Stimulated activated CD4-positive, alpha-beta T cell treated with anti-CD3 and anti-CD28 coated beads, Interleukin-1b, Interleukin-23, amount 100 ng/mL, for 1 hour (primary cell): Measurements from ENCODE around the gene S100A1.
"Not testable (repeated sequence)": the region's sequence is repeated elsewhere in the genome, so short reads cannot be mapped to it uniquely, and the experiment has no call there.

ENCODE experiments used
- DNase-seq, 2 donors: peaks; one replicate each; pipeline ENCODE4 v3.0.0-alpha.2; 2020; ENCODE audit warnings: low read depth in 2 of 2

S100A1 gene

DNA sequence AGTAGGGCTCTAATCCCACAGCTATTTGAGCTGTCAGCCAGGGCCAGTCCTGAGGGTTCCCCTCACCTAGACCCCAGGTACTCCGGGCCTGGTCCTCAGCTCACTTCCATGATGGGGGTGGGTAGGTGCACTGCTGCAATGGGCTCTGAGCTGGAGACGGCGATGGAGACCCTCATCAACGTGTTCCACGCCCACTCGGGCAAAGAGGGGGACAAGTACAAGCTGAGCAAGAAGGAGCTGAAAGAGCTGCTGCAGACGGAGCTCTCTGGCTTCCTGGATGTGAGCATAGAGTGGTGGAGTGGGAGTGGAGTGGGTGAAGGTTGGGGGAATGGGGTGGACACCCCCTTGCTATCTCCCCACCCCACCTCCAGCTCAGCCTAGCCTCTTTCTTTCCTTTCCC lies 2.1 kb downstream of the S100A1 start:
- no peak for DNase-seq

DNA sequence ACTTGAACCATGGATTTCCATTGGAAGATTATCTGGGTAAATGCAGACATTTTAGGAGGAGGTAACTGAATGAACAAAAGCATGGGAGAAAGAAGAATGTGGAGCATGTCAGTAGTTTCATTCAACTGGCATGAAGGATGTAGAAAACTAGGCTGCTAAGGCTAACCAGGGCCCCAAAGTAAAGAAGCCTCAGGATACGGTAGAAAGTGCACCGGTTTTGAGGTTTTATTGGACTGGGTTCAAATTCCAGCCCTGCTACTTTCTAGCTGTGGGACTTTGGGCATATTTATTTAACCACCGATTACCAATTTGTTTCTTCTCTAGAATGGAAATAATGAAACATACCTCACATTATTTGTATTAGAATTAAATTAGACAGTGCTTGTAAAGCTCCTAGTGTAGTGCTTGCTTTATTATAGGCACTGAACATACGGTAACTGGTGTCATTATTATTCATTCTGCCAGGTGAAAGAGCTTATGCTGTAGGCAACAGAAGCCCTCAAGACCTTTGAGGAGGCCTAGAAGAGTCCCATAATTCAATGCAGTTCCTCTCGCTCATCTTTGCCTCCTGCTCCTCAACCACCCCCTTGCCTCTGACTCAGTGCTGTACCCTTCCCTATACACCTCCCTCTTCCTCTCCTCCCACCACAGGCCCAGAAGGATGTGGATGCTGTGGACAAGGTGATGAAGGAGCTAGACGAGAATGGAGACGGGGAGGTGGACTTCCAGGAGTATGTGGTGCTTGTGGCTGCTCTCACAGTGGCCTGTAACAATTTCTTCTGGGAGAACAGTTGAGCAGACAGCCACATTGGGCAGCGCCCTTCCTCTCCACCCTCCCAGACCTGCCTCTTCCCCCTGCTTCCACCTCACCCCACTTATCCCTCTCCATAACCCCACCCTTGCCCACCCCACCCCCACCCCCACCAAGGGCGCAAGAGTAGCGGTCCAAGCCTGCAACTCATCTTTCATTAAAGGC lies 3.1 kb downstream of the S100A1 start:
- no peak for DNase-seq

DNA sequence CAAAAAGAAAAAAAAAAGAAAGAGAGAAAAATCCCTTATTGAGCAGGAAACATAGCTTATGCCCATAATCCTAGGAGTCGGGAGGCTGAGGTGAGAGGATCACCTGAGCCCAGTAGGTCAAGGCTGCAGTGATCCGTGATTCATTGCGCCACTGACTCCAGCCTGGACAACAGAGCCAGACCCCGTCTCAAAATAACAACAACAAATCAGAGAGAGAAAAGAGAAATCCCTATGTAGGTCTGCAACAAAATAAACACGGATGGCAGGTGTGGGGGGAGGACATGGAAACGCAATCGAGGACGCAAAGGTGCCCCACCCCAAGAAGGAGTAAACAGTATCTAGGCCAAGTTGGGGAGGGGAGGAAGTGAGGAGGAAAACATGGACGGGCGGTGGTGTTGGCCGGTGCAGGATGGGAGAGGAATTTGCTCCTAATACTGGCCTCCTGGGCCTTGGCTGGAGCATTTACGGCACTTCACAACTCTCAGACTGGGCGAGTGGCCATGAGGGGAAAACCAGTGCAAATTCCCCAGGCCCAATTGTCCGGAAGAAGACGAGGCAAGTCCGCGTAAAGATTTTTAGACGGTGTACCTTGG lies 5.0 kb downstream of the S100A1 start:
- no peak for DNase-seq

DNA sequence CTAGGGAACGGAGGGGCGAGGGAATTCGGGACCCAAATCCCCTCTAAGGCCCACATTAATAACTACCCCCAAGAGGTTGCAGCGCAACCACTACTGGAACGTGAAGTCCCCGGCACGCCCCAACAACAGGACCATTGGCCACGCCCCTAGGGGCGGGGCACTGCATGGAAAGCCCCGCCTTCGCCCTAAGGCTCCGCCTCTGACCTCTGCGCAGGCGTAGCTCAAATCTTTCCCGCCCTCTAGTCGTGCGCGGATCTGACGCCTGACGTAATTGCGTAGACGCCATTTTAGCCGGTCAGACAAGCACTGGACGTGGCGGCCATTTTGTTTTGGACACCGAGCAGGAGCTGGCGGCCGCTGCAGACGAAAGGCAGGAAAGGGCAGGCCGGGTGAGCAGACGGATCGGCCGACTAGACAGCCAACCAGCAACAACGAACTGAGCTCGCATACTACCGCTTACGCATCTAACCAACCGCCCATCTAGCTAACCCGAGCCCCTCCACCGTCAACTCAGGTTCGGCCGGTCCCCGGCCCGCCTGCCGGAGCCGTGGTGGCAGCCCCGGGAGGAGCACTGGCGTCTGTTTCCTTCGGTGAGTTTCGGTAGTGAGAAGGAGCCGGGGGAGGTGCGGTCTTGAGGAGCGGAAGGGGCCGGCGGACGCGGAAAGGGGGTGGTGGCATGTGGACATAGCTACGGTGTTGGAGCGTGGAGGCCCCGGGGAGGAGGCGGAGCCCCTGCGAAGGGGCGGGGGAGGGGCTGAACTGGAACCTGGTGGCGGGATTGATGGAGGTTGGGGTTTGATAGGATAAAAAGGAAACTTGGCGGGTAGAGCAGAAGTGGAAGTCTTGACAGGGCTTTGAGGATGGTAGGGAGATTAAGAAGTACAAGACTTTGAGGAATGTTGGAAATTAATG lies 5.8 kb downstream of the S100A1 start, which contains the start of gene CHTOP:
Gene CHTOP (plus strand): TSS at position 313 of the 912 bp plus-strand sequence. CDS start 2,523 bp downstream, outside the sequence.
- peak; percentile 94 to 95 for DNase-seq

DNA sequence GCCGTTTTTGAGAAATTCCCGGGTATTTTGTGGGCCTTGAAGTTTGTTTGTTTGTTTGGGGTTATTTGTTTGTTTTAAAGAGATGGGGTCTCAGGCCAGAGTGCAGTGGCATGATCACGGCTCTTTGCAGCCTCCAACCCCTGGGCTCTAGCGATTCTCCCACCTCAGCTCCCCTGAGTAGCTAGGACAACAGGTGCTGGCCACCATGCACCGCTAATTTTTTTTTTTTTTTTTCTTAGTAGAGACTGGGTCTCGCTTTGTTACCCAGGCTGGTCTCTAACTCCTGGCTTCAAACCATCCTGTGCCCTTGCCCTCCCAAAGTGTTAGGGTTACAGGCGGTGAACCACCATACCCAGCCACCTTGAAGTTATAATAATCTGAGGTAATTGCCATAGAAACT lies 7.6 kb downstream of the S100A1 start:
- DNase-seq = no peak

DNA sequence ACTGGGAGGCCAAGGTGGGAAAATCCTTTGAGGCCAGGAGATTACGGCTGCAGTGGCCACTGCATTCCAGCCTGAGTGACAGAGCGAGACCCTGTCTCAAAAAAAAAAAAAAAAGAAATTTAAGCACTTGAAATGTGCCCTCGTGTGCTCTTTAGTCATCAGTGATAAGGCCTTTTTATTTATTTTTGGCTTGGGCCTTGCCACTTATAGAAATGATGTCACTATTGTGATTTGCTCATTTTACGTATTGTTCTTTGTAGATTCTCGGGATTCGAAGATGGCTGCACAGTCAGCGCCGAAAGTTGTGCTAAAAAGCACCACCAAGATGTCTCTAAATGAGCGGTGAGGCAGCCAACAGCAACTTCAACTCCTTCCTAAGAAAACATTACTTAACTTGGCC lies 8.1 kb downstream of the S100A1 start:
- DNase-seq = no peak

DNA sequence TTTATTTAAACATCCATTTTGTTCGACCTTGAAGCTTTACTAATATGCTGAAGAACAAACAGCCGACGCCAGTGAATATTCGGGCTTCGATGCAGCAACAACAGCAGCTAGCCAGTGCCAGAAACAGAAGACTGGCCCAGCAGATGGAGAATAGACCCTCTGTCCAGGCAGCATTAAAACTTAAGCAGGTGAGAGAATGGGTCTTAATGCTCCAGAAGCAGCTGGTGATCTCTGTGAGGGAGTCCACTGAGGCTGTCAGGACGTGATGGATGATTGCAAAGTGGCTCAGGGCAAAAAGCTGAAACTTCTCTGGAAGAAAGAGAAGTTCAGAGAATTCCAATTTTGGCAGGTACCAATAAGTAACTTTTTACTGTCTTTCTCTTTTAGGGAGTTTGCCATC lies 10.0 kb downstream of the S100A1 start:
- no peak for DNase-seq

DNA sequence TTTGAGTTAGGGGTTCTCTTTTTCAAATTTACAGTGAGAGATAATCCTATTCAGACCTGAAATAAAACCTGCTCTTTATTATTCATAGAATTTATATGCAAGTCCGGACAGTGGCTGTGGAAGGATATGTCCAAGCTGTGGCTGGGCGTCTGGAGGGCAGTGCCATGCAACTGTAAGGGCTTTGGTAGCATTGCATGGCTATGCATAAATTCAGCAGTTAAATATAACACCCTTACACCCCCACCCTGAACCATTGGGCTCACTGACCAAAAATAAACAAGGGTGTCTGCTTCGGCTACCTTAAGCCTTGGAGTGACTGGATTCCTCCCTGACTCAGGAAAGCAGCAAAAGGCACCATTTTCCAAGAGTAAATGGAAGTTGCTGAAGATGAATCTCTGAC lies 11.0 kb downstream of the S100A1 start:
- DNase-seq = no peak

DNA sequence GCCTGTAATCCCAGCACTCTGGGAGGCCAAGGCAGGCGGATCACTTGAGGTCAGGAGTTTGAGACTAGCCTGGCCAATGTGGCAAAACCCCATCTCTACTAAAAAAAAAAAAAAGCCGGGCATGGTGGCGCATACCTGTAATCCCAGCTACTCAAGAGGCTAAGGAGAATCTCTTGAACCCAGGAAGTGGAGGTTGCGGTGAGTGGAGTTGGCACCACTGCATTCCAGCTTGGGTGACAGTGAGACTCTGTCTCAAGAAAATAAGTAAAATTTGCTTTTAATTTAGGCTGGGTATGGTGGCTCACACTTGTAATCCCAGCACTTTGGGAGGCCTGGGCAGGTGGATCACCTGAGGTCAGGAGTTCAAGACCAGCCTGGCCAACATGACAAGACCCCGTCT lies 12.0 kb downstream of the S100A1 start:
- DNase-seq = not testable (repeated sequence)

DNA sequence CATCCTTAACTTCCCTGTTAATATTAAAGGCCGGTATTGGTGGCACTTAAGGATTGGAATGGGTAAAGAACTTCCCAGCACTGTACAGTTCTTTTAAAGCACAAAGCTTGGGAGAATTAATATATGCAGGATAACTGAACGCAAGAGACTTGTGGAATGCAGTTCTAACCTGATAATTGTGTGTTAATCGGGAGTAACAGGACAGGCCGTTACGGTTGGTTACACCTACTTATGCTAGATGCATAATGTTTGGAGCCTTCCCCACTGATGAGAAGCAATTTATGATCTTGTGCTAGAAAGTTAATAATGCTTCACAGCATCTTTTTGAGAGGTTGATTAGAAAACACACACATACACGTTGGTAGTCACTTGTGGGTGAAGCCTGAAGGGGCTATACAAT lies 12.6 kb downstream of the S100A1 start:
- DNase-seq = no peak

DNA sequence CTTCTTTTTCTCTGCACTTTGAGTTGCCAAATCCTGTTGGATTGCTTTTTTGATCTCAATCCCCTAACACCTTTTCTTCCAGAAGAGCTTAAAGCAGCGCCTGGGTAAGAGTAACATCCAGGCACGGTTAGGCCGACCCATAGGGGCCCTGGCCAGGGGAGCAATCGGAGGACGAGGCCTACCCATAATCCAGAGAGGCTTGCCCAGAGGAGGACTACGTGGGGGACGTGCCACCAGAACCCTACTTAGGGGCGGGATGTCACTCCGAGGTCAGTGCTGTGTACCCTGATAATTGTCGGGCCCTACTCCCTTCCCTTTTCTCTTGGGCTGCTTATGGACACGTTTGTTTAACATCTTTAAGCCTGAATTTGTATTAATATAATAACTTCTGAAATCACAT lies 13.9 kb downstream of the S100A1 start:
- DNase-seq = no peak

DNA sequence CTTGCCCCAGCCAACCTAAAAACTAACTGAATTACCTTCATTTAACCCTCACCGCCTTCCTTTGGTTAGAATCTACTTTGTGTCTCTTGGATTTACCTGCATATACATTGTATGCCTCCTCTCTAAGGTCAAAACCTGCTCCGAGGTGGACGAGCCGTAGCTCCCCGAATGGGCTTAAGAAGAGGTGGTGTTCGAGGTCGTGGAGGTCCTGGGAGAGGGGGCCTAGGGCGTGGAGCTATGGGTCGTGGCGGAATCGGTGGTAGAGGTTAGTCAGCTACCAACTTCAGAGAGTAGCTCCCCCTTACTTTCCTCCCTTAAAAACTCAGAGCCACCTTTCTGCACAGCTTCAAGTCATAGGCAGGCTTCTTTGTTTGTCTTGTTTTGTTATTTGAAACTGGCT lies 14.9 kb downstream of the S100A1 start:
- DNase-seq = no peak

DNA sequence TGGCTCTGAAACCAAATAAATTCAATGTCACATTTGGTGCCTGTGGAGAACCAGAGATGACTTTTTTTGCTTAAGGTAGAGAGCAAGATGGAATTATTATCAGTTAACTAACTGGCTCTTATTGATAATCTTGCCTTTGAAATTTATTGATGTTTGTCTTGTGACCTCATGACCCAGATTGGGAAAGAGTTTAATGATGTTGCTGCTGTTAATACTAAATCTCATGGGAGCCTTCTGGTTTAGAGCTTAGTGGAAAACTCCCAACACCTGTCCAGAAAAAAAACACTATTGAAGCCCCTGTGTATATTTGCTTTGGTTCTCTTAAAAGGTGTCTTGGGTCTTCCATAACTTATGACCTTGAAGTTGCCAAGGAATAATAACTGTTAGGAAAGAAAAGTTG lies 15.6 kb downstream of the S100A1 start:
- DNase-seq = no peak

DNA sequence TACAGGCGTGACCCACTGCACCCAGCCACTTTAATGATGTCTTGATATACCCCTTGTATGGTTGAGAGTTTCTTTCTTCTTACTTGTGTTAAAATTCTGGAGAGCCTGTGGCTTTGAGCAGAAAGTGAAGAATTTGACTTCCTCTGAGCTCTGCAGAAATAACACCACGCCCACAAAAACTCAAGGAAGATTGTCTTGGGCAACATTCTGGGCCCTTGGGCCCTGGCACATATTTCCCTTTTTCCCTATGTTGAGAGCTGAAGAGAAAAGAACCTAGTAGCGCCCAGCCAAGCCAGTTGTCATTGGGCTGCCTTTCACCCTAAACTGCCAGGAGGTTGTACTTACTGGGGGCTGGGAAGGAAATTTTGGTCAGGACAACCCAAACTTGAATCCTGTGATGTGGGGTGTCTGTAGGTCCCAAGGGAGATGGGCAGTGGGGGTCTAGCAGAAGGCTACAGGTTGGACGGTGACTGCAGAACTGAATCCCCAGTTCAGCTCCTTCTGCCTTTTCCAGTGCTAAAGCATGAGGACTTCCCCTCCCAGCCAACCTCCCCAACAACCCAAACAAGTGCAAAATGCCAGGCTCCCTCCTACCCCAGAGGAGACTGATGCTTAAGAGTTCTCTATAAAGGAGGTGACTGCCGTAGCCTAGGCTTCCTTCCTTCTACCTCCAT lies 18.6 kb downstream of the S100A1 start:
- DNase-seq = no peak

DNA sequence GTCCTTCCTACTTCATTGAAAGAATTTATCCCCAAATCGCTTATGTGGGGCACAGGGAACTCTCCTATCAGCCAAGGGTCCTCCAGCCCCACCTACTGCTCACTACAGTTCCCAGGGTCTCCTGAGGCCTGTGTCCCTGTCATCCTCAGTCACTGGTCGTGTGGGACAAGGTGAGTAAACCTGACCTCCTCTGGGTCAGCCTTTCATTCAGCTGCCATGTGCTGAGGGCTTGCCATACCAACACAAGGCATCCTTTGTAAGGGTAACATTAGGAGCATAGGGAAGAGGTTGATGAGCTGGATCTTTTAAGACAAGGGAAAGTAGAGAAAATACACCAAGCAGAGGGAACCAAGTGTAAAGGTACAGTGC lies 19.1 kb downstream of the S100A1 start:
- no peak for DNase-seq

DNA sequence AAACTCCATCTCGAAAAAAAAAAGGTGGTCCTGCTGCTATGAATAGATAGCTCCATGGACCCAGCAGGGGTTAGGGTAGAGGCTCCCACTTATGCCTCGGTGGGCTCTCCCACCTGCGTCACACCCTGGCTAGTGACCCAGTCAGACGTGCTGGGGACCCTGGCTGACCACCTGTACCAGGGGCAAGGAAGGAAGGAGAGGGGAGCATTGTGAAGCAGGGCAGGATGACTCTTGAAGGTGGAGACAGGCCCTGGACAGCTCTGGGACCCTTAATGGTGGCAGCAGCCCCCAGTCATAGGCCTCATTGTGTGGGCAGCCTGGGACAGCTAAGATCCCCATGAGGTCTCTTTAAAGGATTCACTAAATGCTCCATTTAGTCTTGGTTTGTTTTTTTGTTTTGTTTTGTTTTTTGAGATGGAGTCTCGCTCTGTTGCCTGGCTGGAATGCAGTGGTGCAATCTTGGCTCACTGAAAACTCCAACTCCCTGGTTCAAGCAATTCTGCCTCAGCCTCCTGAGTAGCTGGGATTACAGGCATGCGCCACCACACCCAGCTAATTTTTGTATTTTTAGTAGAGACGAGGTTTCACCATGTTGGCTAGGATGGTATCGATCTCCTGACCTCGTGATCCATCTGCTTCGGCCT lies 19.9 kb downstream of the S100A1 start:
- no peak for DNase-seq

DNA sequence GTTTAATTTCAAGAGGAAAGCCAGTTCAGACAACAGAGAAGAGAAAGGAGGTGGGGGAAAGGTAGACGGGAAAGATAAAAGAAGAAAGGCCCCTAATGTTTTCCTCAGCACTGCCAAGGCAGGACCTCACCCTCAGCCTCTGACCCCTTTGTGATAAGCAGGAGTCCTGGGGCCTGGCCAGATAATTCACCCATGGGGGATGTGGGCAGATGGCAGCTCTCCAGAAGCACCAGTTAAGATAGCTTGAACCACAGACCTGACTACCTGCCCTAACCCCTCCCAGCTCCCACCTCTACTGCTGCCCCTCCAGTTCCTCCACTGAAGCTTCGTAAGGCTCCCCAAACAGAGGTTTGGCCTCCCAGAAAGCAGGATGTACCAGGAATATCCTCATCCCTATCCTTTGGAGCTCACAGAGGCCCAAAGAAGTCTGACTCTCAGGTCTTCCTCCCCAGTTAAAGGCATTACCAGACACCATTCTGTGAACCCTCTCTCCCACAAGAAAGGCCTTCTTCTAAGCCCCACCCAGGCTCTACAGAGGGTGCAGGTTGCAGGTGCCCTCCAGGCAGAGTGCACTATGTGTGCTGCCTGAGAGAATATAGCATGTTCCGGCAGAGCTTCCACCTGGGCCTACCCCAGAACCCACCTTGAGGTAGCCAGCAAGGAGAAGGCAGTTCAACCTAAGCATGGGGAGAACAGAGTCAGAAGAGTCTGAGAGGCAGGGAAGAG lies 21.1 kb downstream of the S100A1 start:
- no peak for DNase-seq

DNA sequence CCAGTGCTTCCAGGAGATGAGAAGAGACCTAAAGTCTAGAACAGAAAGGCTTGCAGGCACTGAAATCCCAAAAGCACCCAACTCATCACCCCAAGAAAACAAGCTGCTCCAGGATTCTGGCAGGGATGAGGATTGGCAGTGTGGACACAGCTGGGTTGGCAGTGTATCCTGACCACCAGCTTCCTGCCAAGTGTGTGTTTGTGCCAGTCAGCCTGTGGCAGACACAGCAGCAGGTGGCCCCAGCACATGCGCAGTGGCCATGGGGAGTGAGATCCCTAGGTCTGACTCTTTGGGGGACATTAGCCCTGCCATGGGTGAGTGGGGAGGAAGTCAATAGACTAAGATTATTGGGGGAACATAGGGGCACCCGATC lies 21.6 kb downstream of the S100A1 start:
- no peak for DNase-seq

DNA sequence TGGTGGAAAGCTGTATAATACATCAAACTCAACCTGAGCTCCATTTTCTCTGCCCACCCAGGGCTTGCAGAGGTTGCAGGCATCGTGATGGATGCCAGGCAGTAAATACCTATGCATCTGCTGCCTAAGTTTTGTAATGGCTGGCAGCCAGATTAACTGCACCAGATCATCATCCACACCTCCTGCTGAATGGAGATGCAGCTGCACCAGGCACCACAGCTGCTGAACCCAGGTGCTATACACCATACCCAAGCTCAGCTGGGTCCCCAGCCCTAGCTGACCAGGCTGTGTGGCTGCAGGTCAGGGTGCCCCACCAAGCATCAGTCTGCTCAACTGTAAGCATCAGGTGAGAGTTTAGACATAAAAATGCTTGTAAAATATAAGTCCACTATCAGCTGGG lies 23.5 kb downstream of the S100A1 start:
- no peak for DNase-seq

DNA sequence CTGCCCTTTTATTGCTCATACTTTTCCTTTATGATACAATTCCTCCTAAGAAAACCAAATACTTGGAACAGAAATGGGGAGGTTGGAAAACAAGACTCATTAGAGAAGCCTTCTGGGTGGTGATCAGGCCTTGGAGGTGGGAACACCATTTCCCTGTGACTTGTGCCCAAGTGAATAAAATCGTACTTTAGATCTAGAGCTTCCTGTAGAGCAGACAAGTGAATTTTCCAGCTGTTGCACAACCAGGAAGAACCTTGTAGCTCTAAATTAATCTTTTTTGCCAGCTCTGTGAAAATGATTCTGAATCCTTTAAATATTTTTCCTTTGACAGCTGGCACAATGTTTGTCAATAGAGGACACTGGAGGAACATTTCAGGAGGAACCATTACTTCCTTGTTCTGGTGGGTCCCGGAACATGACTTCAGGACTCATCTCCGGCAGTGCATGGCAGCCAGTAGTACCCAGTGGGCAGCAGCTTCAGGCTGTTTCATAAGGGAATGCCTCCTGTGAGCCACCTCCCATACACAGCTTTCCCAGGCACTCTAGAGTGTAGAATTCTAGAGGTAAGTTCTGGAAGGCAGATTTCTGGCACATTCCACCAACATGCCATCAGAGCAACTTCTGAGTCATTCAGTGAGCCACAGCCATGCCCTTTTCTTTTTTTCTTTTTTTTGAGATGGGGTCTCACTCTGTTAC lies 24.7 kb downstream of the S100A1 start:
- no peak for DNase-seq
